ENCODE data around the gene ERICH6. TPM values are rescaled to one million over a fixed set of nuclear protein-coding genes. Genes with fewer than 3 reads are reported as not detected.

The ERICH6 gene
- total and polyA plus RNA-seq, 2 donors (not counting 3 experiments of a cell fraction or from before 2014, with no cell fraction given), result not detected

GRCh38 chr3:150738688-150739087, 35.0 kb upstream of the ERICH6 start:
- Histone ChIP-seq H3K27me3 (ENCODE audit: control insufficient read depth in 2 of 2, insufficient read depth in 2 of 2, low read length in 2 of 2) (no peaks in the 10 kb centered on the region), H3K4me2 (ENCODE audit: insufficient read depth, low read length) (no peak overlapping the region), H3K4me1 (ENCODE audit: control insufficient read depth, extremely low read depth, insufficient read depth, low read length) (no peaks in the 10 kb centered on the region), H3K9me1 (replicated peaks; ENCODE audit: control insufficient read depth, extremely low read depth, insufficient read depth, low read length) (no peaks in the 10 kb centered on the region), H2AFZ (ENCODE audit: low read depth, low read length) (no peak overlapping the region), H3K4me3 (replicated peaks in 1 of 3; ENCODE audit: insufficient read depth in 1 of 3, low read depth in 1 of 3, low read length in 3 of 3) (no peak overlapping the region), H3K27ac (ENCODE audit: insufficient read depth, low read depth, low read length) (no peak overlapping the region), H3K36me3 (ENCODE audit: control insufficient read depth in 2 of 2, extremely low read depth in 1 of 2, insufficient read depth in 2 of 2, low read length in 2 of 2) (peaks cover 0 to 7% of the 10 kb centered on the region in 2 experiments), H4K20me1 (replicated peaks; ENCODE audit: control insufficient read depth, extremely low read depth, insufficient read depth, low read length) (no peaks in the 10 kb centered on the region), H3K79me2 (ENCODE audit: control insufficient read depth, insufficient read depth, low read length) (peaks cover 11% of the 10 kb centered on the region), H3K9me3 (replicated peaks; ENCODE audit: control insufficient read depth, insufficient read depth, low read length) (no peaks in the 10 kb centered on the region), H3K9ac (replicated peaks; ENCODE audit: extremely low read depth, insufficient read depth, low read length) (no peak overlapping the region)
- DNase-seq (ENCODE audit: low read depth, low spot score) (no peak), FAIRE-seq (no peak)
- BruUV-seq (replicated peaks), result no TSS peak
- ChIA-PET CTCF (no interaction called here), POLR2A (no interaction called here)
- dilution Hi-C loops (cut with MboI; ENCODE audit: extremely low pct_ligation_motif_present, low sequenced_read_pairs), result no loop called here
- intact Hi-C loops (cut with micrococcal nuclease), result no loop called here
- no peak for TF ChIP-seq GATA2 (IDR thresholded peaks at IDR 0.05; ENCODE audit: insufficient read depth, insufficient read length, low read depth, low read length)
- no peak for TF ChIP-seq CTCF (IDR thresholded peaks at IDR 0.05; ENCODE audit: extremely low read depth in 1 of 2, insufficient read depth in 1 of 2, low read depth in 1 of 2, low read length in 2 of 2)
- TF ChIP-seq, protein P1, sequence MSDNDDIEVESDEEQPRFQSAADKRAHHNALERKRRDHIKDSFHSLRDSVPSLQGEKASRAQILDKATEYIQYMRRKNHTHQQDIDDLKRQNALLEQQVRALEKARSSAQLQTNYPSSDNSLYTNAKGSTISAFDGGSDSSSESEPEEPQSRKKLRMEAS (IDR thresholded peaks at IDR 0.05; ENCODE audit: insufficient read depth, insufficient read length), result no peak
- no peak for TF ChIP-seq POLR2A (IDR thresholded peaks at IDR 0.05; ENCODE audit: low read depth, low read length)
- no peak for TF ChIP-seq MYC (IDR thresholded peaks at IDR 0.05; ENCODE audit: low read depth, low read length)
- no peak for TF ChIP-seq EZH2 (IDR thresholded peaks at IDR 0.05; ENCODE audit: borderline replicate concordance, low read depth, low read length, severe bottlenecking)
- no peak for TF ChIP-seq JUN (IDR thresholded peaks at IDR 0.05; ENCODE audit: borderline replicate concordance, insufficient read depth, insufficient read length, low read depth)
- TF ChIP-seq POLR2AphosphoS5 (IDR thresholded peaks at IDR 0.05; ENCODE audit: insufficient read depth, low read depth, low read length), result no peak
- TF ChIP-seq FOS (IDR thresholded peaks at IDR 0.05; ENCODE audit: borderline replicate concordance, insufficient read depth, low read length), result no peak
